NB4 (cell line): ENCODE results near the gene ZNF652.

Experiments used
- DNase-seq: peaks from one replicate; pipeline ENCODE4 v3.0.0; 2010; ENCODE audit warnings: low read depth
- H3K4me3 ChIP-seq: one replicate; pipeline ENCODE4 v1.5.1; 2011; ENCODE audit warnings: mild to moderate bottlenecking, low read depth, low read length, moderate library complexity
- CTCF ChIP-seq: IDR thresholded peaks from one replicate; pipeline ENCODE4 v1.5.1; 2012; ENCODE audit warnings: low read depth, low read length
- MYC ChIP-seq: IDR thresholded peaks from 2 replicates; pipeline ENCODE4 v1.6.1; 2011; ENCODE audit warnings: low read depth, low read length
- POLR2A ChIP-seq: IDR thresholded peaks from 2 replicates; pipeline ENCODE4 v1.6.1; 2011; ENCODE audit warnings: mild to moderate bottlenecking; ENCODE audit not compliant: insufficient read length; ENCODE audit errors: extremely low read depth
- TF ChIP-seq, protein P1 (sequence below): IDR thresholded peaks from 2 replicates; pipeline ENCODE4 v1.6.1; 2011; ENCODE audit warnings: low read depth, low read length

The ZNF652 gene

DNA sequence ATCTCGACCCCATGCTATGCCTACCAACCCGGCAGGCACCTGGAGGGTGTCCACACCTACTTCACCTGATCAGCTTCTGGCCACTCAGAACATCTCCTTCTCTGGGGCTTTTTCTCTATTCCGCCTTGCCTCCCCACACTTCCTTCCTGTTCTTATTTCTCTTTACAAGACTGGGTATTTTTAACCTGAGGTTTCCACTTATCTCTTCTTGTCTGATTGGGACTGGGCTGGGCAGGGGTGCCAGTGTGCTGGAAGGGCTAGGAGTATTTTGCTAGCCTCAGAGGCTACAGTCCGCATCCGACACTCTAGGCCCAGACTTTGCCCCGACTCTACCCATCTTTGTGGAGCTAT, 26.2 kb upstream of the ZNF652 start:
- no peak overlapping the region for H3K4me3 ChIP-seq
- TF ChIP-seq MYC (no peak), POLR2A (no peak), CTCF (no peak)
- TF ChIP-seq, protein P1, sequence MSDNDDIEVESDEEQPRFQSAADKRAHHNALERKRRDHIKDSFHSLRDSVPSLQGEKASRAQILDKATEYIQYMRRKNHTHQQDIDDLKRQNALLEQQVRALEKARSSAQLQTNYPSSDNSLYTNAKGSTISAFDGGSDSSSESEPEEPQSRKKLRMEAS = no peak
- no peak for DNase-seq

- TF ChIP-seq MYC = no peak
- TF ChIP-seq, protein P1 = no peak
- TF ChIP-seq CTCF = no peak
- no peak for TF ChIP-seq POLR2A
- no peak for DNase-seq
- no peak overlapping the region for H3K4me3 ChIP-seq
Measured at GRCh38 chr17:49387498-49388289, 25.6 kb upstream of the ZNF652 start.

DNA sequence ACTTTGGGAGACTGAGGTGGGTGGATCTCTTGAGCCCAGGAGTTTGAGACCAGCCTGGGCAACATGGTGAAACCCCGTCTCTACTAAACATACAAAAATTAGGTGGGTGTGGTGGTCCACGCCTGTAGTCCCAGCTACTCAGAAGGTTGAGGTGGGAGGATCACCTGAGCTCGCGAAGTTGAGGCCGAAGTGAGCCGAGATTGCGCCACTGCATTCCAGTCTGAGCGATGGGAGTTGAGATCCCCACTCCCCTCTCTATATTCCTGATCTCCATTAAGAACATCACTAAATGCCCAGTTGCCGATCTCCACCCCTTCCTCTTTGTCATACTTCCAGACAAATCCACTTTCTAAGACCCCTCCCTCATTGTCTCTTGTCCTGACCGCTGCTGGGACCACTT, 24.3 kb upstream of the ZNF652 start:
- no peak for TF ChIP-seq POLR2A
- TF ChIP-seq, protein P1 = no peak
- DNase-seq = no peak
- no peak overlapping the region for H3K4me3 ChIP-seq

- TF ChIP-seq MYC = no peak
- no peak for TF ChIP-seq POLR2A
- TF ChIP-seq, protein P1 = no peak
- no peak for TF ChIP-seq CTCF
- H3K4me3 ChIP-seq = no peak overlapping the region
- DNase-seq = no peak
Measured at GRCh38 chr17:49384951-49385350, 22.9 kb upstream of the ZNF652 start.

- H3K4me3 ChIP-seq = no peak overlapping the region
- no peak for TF ChIP-seq CTCF
- no peak for TF ChIP-seq MYC
- no peak for TF ChIP-seq POLR2A
- TF ChIP-seq, protein P1 = no peak
- no peak for DNase-seq
Measured at GRCh38 chr17:49383060-49383459, 21.0 kb upstream of the ZNF652 start.

GRCh38 chr17:49382556-49382955, 20.5 kb upstream of the ZNF652 start:
- TF ChIP-seq POLR2A (no peak), CTCF (no peak), MYC (no peak)
- TF ChIP-seq, protein P1 = no peak
- no peak for DNase-seq
- no peak overlapping the region for H3K4me3 ChIP-seq
